ENCODE data around the gene ANKRD36. TPM values are rescaled to one million over a fixed set of nuclear protein-coding genes. Genes with fewer than 3 reads are reported as not detected.
"Not testable (repeated sequence)": the region's sequence is repeated elsewhere in the genome, so short reads cannot be mapped to it uniquely, and the experiment has no call there.

ANKRD36 gene
- total RNA-seq, 2 experiments from 2014 or later, result 21.4 to 21.5 TPM

- ChIA-PET CTCF (interaction anchor here (0.6 to 2.1 kb wide), 8 partner anchors 100 to 255 kb away, joined by 3 to 7 read pairs (median 4); partner anchors contain the start of gene ANKRD39), POLR2A (interaction anchor here (0.6 kb wide), 1 partner anchor 339 kb away, joined by 4 read pairs; no protein-coding TSS in a partner anchor)
These were observed 468 bp upstream of the ANKRD36 start for GRCh38 chr2:97112320-97113049.

GRCh38 chr2:97113882-97114255 is 916 bp downstream of the ANKRD36 start:
- CTCF ChIA-PET, result interaction anchor here (0.8 to 2.1 kb wide), 3 partner anchors 101 to 256 kb away, joined by 3 to 6 read pairs (median 5); partner anchors contain the start of gene ANKRD39

GRCh38 chr2:97129090-97129489 is 16.1 kb downstream of the ANKRD36 start:
- POLR2A ChIA-PET, CTCF ChIA-PET: not testable (repeated sequence)

More at GRCh38 chr2:97113882-97114255, 916 bp downstream of the ANKRD36 start:
- POLR2A ChIA-PET, result interaction anchor here (0.7 kb wide), 1 partner anchor 591 kb away, joined by 3 read pairs; no protein-coding TSS in a partner anchor

- CTCF ChIA-PET, POLR2A ChIA-PET: not testable (repeated sequence)
These were observed 31.1 kb downstream of the ANKRD36 start for GRCh38 chr2:97144016-97144415.

GRCh38 chr2:97166548-97166947 is 53.6 kb downstream of the ANKRD36 start:
- POLR2A ChIA-PET, CTCF ChIA-PET: not testable (repeated sequence)

- CTCF ChIA-PET, POLR2A ChIA-PET: not testable (repeated sequence)
These were observed 55.0 kb downstream of the ANKRD36 start for GRCh38 chr2:97167938-97168337.

- CTCF ChIA-PET, result not testable (repeated sequence)
These were observed 55.6 kb downstream of the ANKRD36 start for GRCh38 chr2:97168583-97168982.

GRCh38 chr2:97180391-97180790 is 67.4 kb downstream of the ANKRD36 start:
- POLR2A ChIA-PET, result not testable (repeated sequence)

More at GRCh38 chr2:97168583-97168982, 55.6 kb downstream of the ANKRD36 start:
- POLR2A ChIA-PET, result not testable (repeated sequence)

GRCh38 chr2:97195349-97195748 is 82.4 kb downstream of the ANKRD36 start:
- POLR2A ChIA-PET, CTCF ChIA-PET: not testable (repeated sequence)

More at GRCh38 chr2:97180391-97180790, 67.4 kb downstream of the ANKRD36 start:
- CTCF ChIA-PET, result not testable (repeated sequence)

- POLR2A ChIA-PET, CTCF ChIA-PET: not testable (repeated sequence)
These were observed 84.3 kb downstream of the ANKRD36 start for GRCh38 chr2:97197251-97197650.

GRCh38 chr2:97200887-97201286 is 87.9 kb downstream of the ANKRD36 start:
- CTCF ChIA-PET, POLR2A ChIA-PET: not testable (repeated sequence)

- CTCF ChIA-PET, POLR2A ChIA-PET: not testable (repeated sequence)
These were observed 89.8 kb downstream of the ANKRD36 start for GRCh38 chr2:97202643-97203250.

- POLR2A ChIA-PET, result no interaction called here
- CTCF ChIA-PET, result no interaction called here
These were observed 97.4 kb downstream of the ANKRD36 start for GRCh38 chr2:97210325-97210724.

GRCh38 chr2:97215025-97215424 is 102.1 kb downstream of the ANKRD36 start:
- CTCF ChIA-PET, POLR2A ChIA-PET: not testable (repeated sequence)

- POLR2A ChIA-PET, CTCF ChIA-PET: not testable (repeated sequence)
These were observed 118.1 kb downstream of the ANKRD36 start for GRCh38 chr2:97230848-97231585.

- CTCF ChIA-PET, POLR2A ChIA-PET: not testable (repeated sequence)
These were observed 120.0 kb downstream of the ANKRD36 start for GRCh38 chr2:97232981-97233380.

- POLR2A ChIA-PET, CTCF ChIA-PET: not testable (repeated sequence)
These were observed 120.8 kb downstream of the ANKRD36 start for GRCh38 chr2:97233660-97234295.

- POLR2A ChIA-PET, CTCF ChIA-PET: not testable (repeated sequence)
These were observed 148.2 kb downstream of the ANKRD36 start for GRCh38 chr2:97261192-97261591.

GRCh38 chr2:97266449-97266848 is 153.5 kb downstream of the ANKRD36 start:
- CTCF ChIA-PET, POLR2A ChIA-PET: not testable (repeated sequence)

- ChIA-PET POLR2A (no interaction called here), CTCF (no interaction called here)
These were observed 154.6 kb downstream of the ANKRD36 start for GRCh38 chr2:97267411-97268074.

Measured in activated CD8-positive, alpha-beta memory T cell treated with anti-CD3 and anti-CD28 coated beads for 36 hours (primary cell).